ENCODE results near the gene CASKIN1. TPM values are rescaled to one million over a fixed set of nuclear protein-coding genes. Genes with fewer than 3 reads are reported as not detected.

CASKIN1 gene
- polyA plus RNA-seq, 1 donor (not counting 4 experiments of a cell fraction or from before 2014, with no cell fraction given) = 0.04 TPM

- H3K27me3 ChIP-seq (ENCODE audit: control insufficient read depth, extremely low read depth, insufficient read depth, low read length) = no peaks in the 10 kb centered on the region
- dilution Hi-C loops (cut with MboI; ENCODE audit: extremely low pct_ligation_motif_present, low sequenced_read_pairs) = no loop called here
- H3K4me1 ChIP-seq (ENCODE audit: control insufficient read depth, extremely low read depth, insufficient read depth, low read length) = peaks cover 17% of the 10 kb centered on the region
- FAIRE-seq (no peak), DNase-seq (ENCODE audit: low read depth, low spot score) (no peak)
- no peak overlapping the region for H3K27ac ChIP-seq (ENCODE audit: control insufficient read depth, insufficient read depth, low read length)
- H3K79me2 ChIP-seq (ENCODE audit: control insufficient read depth, insufficient read depth, low read length) = peaks cover 26% of the 10 kb centered on the region
- H3K9me1 ChIP-seq (ENCODE audit: control insufficient read depth, extremely low read depth, insufficient read depth, low read length) = no peaks in the 10 kb centered on the region
- H3K9ac ChIP-seq (ENCODE audit: control insufficient read depth, extremely low read depth, insufficient read depth, low read length) = no peak overlapping the region
- no peaks in the 10 kb centered on the region for H3K9me3 ChIP-seq (ENCODE audit: control insufficient read depth, low read depth, low read length)
- H3K4me3 ChIP-seq (ENCODE audit: control insufficient read depth in 2 of 3, extremely low read depth in 1 of 3, insufficient read depth in 2 of 3, low read depth in 1 of 3, low read length in 3 of 3) = no peak overlapping the region
- peaks cover 12 to 26% of the 10 kb centered on the region in 2 experiments for H3K36me3 ChIP-seq (ENCODE audit: control insufficient read depth in 2 of 2, extremely low read depth in 1 of 2, insufficient read depth in 2 of 2, low read length in 2 of 2)
- H4K20me1 ChIP-seq (ENCODE audit: control insufficient read depth, extremely low read depth, insufficient read depth, low read length) = no peaks in the 10 kb centered on the region
- TF ChIP-seq CTCF (optimal IDR thresholded peaks at IDR 0.05 in 1 of 3, IDR thresholded peaks at IDR 0.05 in 1 of 3, conservative IDR thresholded peaks at IDR 0.05 in 1 of 3; ENCODE audit: extremely low read depth in 1 of 3, insufficient read depth in 2 of 3, low read length in 3 of 3) (no peak), EZH2 (IDR thresholded peaks at IDR 0.05; ENCODE audit: low read length) (no peak)
- no peak overlapping the region for H3K4me2 ChIP-seq (ENCODE audit: control insufficient read depth, extremely low read depth, insufficient read depth, low read depth, low read length)
- H2AFZ ChIP-seq (ENCODE audit: control insufficient read depth, low read length) = no peak overlapping the region
These were observed 13.6 kb upstream of the CASKIN1 start for GRCh38 chr16:2210009-2210332.

GRCh38 chr16:2209258-2210008, 13.0 kb upstream of the CASKIN1 start:
- H3K27me3 ChIP-seq (ENCODE audit: control insufficient read depth, extremely low read depth, insufficient read depth, low read length) = no peaks in the 10 kb centered on the region
- dilution Hi-C loops (cut with MboI; ENCODE audit: extremely low pct_ligation_motif_present, low sequenced_read_pairs) = no loop called here
- no peak overlapping the region for H3K9ac ChIP-seq (ENCODE audit: control insufficient read depth, extremely low read depth, insufficient read depth, low read length)
- H3K79me2 ChIP-seq (ENCODE audit: control insufficient read depth, insufficient read depth, low read length) = peaks cover 26% of the 10 kb centered on the region
- no peak overlapping the region for H2AFZ ChIP-seq (ENCODE audit: control insufficient read depth, low read length)
- peaks cover 12 to 26% of the 10 kb centered on the region in 2 experiments for H3K36me3 ChIP-seq (ENCODE audit: control insufficient read depth in 2 of 2, extremely low read depth in 1 of 2, insufficient read depth in 2 of 2, low read length in 2 of 2)
- TF ChIP-seq CTCF (optimal IDR thresholded peaks at IDR 0.05 in 1 of 3, IDR thresholded peaks at IDR 0.05 in 1 of 3, conservative IDR thresholded peaks at IDR 0.05 in 1 of 3; ENCODE audit: extremely low read depth in 1 of 3, insufficient read depth in 2 of 3, low read length in 3 of 3) (no peak), EZH2 (IDR thresholded peaks at IDR 0.05; ENCODE audit: low read length) (no peak)
- no peak overlapping the region for H3K4me2 ChIP-seq (ENCODE audit: control insufficient read depth, extremely low read depth, insufficient read depth, low read depth, low read length)
- peaks cover 23% of the 10 kb centered on the region for H3K4me1 ChIP-seq (ENCODE audit: control insufficient read depth, extremely low read depth, insufficient read depth, low read length)
- H3K27ac ChIP-seq (ENCODE audit: control insufficient read depth, insufficient read depth, low read length) = no peak overlapping the region
- H3K9me1 ChIP-seq (ENCODE audit: control insufficient read depth, extremely low read depth, insufficient read depth, low read length) = no peaks in the 10 kb centered on the region
- no peak overlapping the region for H3K4me3 ChIP-seq (ENCODE audit: control insufficient read depth in 2 of 3, extremely low read depth in 1 of 3, insufficient read depth in 2 of 3, low read depth in 1 of 3, low read length in 3 of 3)
- FAIRE-seq (no peak), DNase-seq (ENCODE audit: low read depth, low spot score) (no peak)
- H4K20me1 ChIP-seq (ENCODE audit: control insufficient read depth, extremely low read depth, insufficient read depth, low read length) = no peaks in the 10 kb centered on the region
- H3K9me3 ChIP-seq (ENCODE audit: control insufficient read depth, low read depth, low read length) = no peaks in the 10 kb centered on the region

All from keratinocyte (primary cell).